H54 (cell line): Measurements from ENCODE around the gene CIAO2B.
"Not testable (repeated sequence)": the region's sequence is repeated elsewhere in the genome, so short reads cannot be mapped to it uniquely, and the experiment has no call there.

Experiments used
- DNase-seq: peaks from one replicate; pipeline ENCODE4 v3.0.0; 2011; ENCODE audit warnings: low spot score, mixed read lengths; ENCODE audit not compliant: insufficient read length
- FAIRE-seq: peaks from 3 replicates; lab custom pipeline; 2011; peaks lifted over from hg19 to GRCh38; lab: Jason Lieb, UNC
- POLR2A ChIP-seq: IDR thresholded peaks from 2 replicates; pipeline ENCODE4 v1.6.1; 2011; ENCODE audit warnings: low read depth, mild to moderate bottlenecking, low read length

CIAO2B gene

DNA sequence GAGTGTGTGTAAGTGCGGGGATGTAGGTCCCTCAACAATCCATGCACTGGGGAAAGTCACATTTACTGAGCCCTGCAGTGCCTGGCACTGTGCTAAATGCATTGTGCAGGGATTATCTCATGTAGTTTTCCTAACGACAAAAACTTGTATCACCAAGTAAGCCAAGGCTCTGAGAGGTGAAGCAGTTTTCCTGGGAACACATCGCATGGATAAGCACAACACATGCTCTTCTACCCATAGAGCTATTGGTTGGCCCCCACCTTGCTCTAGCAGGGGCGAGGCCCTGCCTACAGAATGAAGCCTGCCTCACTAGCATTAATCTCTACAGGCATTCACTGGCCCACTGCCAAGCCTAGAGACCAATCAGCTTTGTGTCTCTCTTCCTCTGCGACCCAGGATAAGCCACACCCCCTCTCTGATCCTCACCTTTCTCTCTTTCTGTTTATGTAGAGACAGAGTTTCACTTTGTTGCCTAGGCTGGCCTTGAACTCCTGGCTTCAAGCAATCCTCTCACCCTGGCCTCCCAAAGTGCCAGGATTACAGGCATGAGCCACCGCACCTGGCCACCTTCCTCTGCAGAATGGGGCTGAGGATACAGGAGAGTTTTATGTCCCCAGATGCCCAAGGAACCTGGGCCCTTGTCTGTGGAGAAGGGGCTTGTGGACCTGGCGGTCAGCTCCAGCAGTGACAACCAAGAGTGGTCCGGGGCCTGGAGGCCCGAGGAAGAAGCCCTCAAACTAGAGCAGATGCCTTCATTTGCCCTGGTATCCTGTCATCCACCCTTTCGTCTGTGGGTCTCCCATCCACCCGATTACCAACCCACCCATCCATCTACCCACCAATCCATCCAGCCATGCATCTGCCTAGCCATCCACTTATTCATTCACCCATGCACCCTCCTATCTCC, 28.3 kb downstream of the CIAO2B start:
- FAIRE-seq (no peak), DNase-seq (no peak)
- no peak for TF ChIP-seq POLR2A

DNA sequence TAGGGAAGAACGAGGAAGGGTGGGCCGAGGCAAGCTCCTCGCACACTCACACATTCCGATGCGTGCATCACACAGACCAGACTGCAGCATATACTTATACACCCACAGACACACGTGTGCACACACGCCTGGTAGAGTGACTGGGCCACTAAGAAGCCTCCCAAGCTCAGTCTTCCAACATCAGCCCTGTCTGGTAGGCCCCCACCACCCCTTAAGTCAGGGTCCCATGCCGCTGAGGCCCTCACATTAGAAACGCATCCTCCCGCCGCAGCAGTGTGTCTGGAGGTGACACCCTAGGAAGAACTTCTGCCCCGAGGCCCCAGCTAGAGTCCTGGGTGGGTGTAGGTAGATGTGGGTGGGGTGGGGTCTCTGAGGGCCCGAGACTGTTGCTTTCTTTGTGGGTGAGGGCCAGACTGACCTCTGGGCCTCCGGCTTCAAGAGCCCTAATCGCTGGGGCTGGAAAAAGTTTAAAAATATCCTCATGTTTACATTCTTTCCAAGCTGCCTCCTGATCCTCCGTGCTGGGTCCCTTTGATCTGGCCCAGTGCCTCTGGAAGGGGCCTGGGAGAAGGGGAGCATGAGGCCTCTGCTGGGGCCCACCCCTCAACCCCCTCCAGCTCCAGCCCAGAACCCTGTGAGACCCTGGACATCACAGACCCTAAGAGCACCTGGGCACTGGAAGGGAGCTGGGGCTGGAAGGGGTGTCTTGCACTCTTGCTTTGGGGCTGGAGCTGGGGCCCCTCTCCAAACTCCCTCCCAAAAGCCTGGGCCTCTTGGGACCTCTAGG, 29.2 kb downstream of the CIAO2B start:
- no peak for DNase-seq
- TF ChIP-seq POLR2A, result no peak
- no peak for FAIRE-seq

DNA sequence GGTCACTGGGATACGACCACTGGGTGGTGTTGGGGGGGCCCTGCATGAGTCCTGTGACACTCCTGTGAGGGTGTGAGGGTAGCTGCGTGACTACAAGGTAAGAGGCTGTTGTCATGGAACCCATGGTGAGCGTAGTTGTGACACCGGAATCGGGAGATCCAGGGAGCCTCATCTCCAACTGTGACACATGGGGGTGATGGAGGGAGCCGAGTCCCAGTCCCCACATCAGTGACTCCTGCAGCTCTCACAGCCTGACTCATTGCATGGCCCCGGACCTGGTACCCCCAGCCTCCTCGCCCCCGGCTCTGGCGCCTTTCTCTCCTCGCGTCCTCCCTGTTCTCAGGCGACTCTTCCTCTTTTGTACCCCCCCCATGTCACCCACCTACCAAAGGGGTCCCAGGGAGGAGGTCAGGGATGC, 29.8 kb downstream of the CIAO2B start:
- no peak for TF ChIP-seq POLR2A
- DNase-seq (no peak), FAIRE-seq (no peak)

DNA sequence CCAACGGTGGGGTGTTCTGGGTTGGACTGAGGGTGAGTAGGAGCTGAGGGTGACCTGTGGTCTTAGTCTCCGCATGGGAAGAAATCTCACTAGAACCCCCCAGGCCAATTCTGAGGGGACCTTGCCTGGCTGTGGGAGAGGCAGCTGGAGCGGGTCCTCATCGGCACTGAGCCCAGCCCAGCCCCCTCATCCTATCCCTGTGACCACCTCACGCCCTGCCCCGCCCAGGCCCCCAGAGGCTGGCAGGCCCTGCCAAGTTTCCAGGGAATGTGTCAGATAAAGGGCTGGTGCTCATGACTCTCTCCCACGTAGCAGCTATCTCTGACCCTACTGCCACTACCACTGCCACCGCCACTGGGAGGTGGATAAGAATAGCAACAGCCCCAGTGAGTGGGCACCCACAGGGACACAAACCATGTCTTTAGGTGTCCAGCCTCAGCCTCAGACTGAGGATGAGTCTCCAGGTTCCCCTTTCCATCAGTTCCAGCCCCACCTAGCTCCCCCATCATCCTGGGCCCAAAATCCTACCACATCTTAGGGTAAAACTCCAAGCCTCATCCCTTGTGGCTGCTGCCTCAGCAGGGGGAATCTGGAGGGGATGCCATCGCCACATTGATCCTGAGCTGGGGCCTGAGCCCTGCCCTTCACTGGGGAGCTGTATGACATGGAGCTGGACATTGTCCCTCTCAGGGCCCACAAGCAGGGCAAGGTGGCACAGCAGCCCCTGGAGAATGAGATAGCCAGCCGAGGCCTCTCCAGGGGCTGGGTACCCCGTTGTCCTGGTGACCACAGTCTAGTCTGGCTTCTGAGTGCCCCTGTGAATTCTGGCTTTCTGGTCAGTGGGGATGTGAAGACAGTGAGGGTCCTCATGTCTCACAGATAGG, 30.4 kb downstream of the CIAO2B start:
- FAIRE-seq (no peak), DNase-seq (no peak)
- no peak for TF ChIP-seq POLR2A

DNA sequence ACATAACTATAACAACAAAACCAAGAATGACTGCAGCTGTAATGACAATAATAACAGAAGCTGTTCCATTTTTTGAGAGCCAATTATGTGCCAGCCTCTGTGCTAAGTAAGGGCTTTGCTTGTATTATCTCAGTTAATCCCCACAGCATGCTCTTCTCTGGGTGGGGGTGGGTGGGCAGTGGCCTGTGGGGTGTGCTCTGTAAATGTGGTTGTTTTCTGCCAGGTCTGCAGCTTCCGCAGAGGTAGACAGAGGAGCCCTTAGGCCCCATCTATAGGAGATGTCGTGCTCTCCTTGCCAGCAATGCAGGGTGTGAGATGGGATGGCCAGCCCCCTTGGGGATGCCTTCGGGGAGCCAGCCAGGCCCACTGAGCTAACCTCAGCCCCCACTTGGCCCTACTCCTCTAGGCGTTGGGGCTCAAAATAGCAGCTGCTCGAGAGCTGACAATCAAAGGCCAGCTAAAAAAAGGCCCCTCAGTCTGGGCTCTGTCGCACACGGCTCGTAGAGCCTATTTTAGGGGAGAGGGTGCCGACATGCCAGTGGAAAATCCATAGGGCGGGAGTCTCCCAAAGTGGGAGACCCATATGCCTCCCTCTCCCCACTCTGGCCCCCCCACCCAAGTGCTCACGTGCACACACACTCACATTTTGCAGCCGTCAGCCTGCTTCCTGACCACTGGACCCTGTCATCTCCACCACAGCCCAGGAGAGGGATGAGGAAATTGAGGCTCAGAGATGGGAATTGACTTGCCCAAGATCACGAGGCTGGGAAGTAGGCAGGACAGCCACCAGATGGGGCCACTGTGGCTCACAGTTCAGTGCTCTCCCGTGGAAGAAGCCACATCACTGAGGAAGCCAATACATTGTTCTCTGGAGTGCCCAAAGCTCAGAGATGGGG, 31.3 kb downstream of the CIAO2B start:
- TF ChIP-seq POLR2A, result no peak
- DNase-seq (no peak), FAIRE-seq (no peak)

DNA sequence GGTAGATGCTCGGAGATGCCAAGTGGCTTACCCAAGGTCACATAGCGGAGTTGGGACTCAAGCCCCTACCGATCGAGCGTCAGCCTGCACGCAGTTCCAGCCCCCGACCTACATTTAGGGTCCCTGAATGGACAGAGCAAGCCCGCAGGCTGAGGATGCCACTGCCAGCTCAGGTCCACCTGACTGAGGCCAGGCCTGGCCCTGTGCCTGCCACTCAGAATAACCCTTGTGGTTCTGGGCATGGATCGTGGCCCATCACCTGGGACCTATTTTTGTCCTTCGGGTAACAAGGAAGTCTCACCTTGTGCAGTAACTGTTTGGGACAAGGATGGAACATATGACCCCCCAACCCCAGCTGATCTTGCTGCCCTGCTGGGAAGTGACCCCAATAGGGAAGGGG, 32.6 kb downstream of the CIAO2B start:
- FAIRE-seq (no peak), DNase-seq (no peak)
- TF ChIP-seq POLR2A, result no peak

DNA sequence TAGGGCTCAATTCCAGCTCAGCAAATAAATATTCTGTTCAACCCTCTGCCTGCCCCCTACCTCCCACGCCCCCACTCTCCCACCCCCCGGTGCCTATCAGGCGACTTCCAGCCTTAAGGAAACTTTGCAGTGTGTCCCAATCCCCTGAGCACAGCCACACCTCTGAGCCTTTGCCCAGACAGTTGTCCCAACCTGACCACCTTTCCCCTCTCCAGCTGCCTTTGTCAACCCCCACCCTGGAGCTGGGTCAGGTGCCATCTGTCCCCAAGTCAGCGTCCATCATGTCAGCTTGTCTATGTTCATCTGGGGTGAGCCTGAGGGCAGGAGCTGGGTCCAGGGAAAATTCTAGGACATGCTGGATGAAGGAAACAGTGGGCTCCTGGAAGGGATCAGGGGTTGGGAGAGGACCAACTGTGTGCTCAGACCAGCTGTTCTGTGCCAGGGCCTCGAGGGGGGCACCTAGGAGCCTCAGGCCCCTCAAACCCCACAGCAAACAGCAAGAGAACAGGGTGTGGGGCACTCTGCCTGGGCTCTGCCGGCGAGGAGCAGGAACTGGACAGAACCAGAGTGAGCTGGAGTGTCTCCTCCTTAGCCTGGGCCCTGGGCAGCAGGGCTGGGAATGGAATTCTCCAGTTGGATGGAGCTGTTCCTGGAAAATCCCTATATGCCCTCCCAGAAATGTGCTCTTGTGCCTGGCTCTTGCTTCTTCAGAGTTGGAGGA, 33.3 kb downstream of the CIAO2B start:
- no peak for TF ChIP-seq POLR2A
- no peak for DNase-seq
- FAIRE-seq, result no peak

GRCh38 chr16:66899945-66900710, 34.1 kb downstream of the CIAO2B start:
- FAIRE-seq, result no peak
- TF ChIP-seq POLR2A, result no peak
- DNase-seq, result peak; percentile 77

DNA sequence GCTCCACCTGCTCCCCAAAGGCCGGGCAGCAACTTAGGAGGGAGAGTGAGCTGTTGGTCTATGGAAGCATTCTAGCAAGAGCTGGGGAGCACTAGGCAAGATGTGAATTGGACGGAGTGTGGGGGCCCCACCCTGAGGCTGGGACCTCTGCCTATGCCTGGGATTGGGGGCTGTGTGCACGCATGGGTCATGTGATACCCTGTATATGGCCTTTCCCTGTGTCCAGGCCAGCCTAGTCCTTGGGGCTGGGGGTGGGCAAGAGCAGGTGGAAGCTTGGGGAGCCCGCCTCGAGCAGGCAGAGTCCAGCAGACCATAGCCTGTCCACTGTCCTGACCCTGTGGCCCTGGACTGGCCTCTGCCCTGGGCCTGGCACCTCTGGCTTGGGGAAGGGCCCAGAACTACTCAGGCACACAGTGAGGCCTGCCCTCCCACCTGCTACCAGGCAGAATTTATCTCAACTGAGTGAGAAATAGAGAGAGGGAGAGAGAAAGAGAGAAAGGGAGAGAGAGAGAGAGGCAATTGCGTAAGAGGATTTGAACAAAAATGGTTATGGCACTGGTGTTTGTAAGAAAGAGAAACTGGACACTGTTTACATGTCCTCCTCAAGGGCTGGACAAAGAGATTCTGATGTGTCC, 34.8 kb downstream of the CIAO2B start:
- no peak for TF ChIP-seq POLR2A
- no peak for FAIRE-seq
- no peak for DNase-seq

DNA sequence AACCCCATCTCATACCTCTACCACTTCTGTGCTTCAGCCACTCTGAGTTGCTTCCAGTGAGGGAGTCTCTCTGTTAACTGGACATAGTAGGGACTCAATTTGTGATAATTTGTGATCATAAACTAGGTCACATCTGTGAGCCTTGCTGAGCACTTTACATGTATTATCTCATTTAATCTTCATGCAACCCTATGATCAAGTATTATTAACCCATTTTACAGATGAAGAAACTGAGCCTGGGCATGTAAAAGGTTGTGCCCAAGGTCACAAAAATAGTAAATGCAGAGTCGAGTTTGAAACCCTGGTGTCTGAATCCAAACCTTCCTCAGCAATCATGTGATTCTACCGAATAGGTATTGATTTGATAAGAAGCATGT, 35.3 kb downstream of the CIAO2B start:
- no peak for TF ChIP-seq POLR2A
- FAIRE-seq (no peak), DNase-seq (no peak)

DNA sequence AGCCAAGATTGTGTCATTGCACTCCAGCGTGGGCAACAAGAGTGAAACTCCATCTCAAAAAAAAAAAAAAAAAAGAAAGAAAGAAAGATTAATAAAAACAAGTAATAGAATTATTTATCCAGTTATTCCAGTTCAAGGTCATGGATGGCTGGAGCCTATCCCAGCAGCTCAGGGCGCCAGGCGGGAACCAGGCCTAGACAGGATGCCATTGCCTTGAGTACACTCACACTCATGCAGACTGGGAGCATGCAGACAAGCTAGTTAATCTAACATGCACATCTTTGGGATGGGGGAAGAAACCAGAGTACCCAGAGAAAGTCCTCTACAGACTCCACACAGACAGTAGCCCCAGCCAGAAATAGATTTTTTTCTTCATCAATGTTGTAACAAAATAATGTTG, 36.0 kb downstream of the CIAO2B start:
- FAIRE-seq (no peak), DNase-seq (no peak)
- no peak for TF ChIP-seq POLR2A

- FAIRE-seq, DNase-seq: not testable (repeated sequence)
Observed at GRCh38 chr16:66896682-66897081, 37.5 kb downstream of the CIAO2B start.
